Neuronal stem cell (in vitro differentiated cells): ENCODE results near the gene IGFBP4.

Source experiments
- DNase-seq: peaks from one replicate; pipeline ENCODE4 v3.0.0-alpha.2; 2013; ENCODE audit warnings: low spot score
- H2AFZ ChIP-seq: one replicate; pipeline ENCODE4 v1.6.1; 2013; ENCODE audit warnings: mild to moderate bottlenecking, low read length, inconsistent platforms
- H2AK5ac ChIP-seq: 2 replicates; pipeline ENCODE4 v1.6.1; 2013; ENCODE audit warnings: low read depth, mild to moderate bottlenecking, inconsistent platforms, low read length, moderate library complexity, mixed read lengths
- H2BK120ac ChIP-seq: 2 replicates; pipeline ENCODE4 v1.6.1; 2013; ENCODE audit warnings: low read depth, mild to moderate bottlenecking, inconsistent platforms, low read length, moderate library complexity, mixed read lengths
- H2BK12ac ChIP-seq: one replicate; pipeline ENCODE4 v1.6.1; 2013; ENCODE audit warnings: low read length, inconsistent platforms
- H2BK15ac ChIP-seq: 2 replicates; pipeline ENCODE4 v1.6.1; 2013; ENCODE audit warnings: mild to moderate bottlenecking, low read length, inconsistent platforms, mixed read lengths
- H2BK5ac ChIP-seq: one replicate; pipeline ENCODE4 v1.6.1; 2013; ENCODE audit warnings: inconsistent platforms, mild to moderate bottlenecking, low read length, moderate library complexity
- H3K14ac ChIP-seq: one replicate; pipeline ENCODE4 v1.6.1; 2013; ENCODE audit warnings: low read length, inconsistent platforms
- H3K18ac ChIP-seq: 2 replicates; pipeline ENCODE4 v1.6.1; 2013; ENCODE audit warnings: low read length, inconsistent platforms
- H3K23ac ChIP-seq: 2 replicates; pipeline ENCODE4 v1.6.1; 2013; ENCODE audit warnings: low read depth, mild to moderate bottlenecking, mixed read lengths, low read length, inconsistent platforms; ENCODE audit not compliant: poor library complexity
- H3K27ac ChIP-seq: replicated peaks from 3 replicates; pipeline ENCODE4 v1.5.1; 2013; ENCODE audit warnings: low read length, inconsistent platforms
- H3K27me3 ChIP-seq, 3 experiments: 2 replicates each; pipeline ENCODE4 v1.6.1; 2013; ENCODE audit warnings: low read length in 3 of 3, mild to moderate bottlenecking in 2 of 3, inconsistent platforms in 1 of 3, low read depth in 1 of 3, mixed read lengths in 1 of 3, moderate library complexity in 1 of 3; ENCODE audit not compliant: control insufficient read depth in 3 of 3, insufficient read depth in 3 of 3
- H3K36me3 ChIP-seq, 2 donors: replicated peaks in 1 of 2; 2 replicates each; pipeline ENCODE4 v1.6.1; 2013; ENCODE audit warnings: low read length in 2 of 2; ENCODE audit not compliant: control insufficient read depth in 2 of 2, insufficient read depth in 2 of 2
- H3K4ac ChIP-seq: 2 replicates; pipeline ENCODE4 v1.6.1; 2013; ENCODE audit warnings: inconsistent platforms, mild to moderate bottlenecking, low read length, moderate library complexity
- H3K4me1 ChIP-seq, 2 donors: 1 replicate in 1 of 2; 2 replicates in 1 of 2; pipeline ENCODE4 v1.6.1; 2013; ENCODE audit warnings: low read length in 2 of 2, low read depth in 1 of 2; ENCODE audit not compliant: control insufficient read depth in 2 of 2, insufficient read depth in 1 of 2
- H3K4me2 ChIP-seq: one replicate; pipeline ENCODE4 v1.6.1; 2013; ENCODE audit warnings: mild to moderate bottlenecking, low read length, inconsistent platforms; ENCODE audit not compliant: insufficient read depth, poor library complexity, severe bottlenecking
- H3K4me3 ChIP-seq, 2 donors: 2 replicates each; pipeline ENCODE4 v1.5.1; 2013; ENCODE audit warnings: low read length in 2 of 2, mild to moderate bottlenecking in 2 of 2, inconsistent platforms in 1 of 2, moderate library complexity in 1 of 2
- H3K79me1 ChIP-seq: one replicate; pipeline ENCODE4 v1.6.1; 2013; ENCODE audit warnings: low read depth, mild to moderate bottlenecking, inconsistent platforms, low read length, moderate library complexity
- H3K9ac ChIP-seq: one replicate; pipeline ENCODE4 v1.6.1; 2013; ENCODE audit warnings: mild to moderate bottlenecking, low read depth, low read length, inconsistent platforms; ENCODE audit not compliant: poor library complexity
- H3K9me3 ChIP-seq, 2 donors: replicated peaks in 1 of 2; 2 replicates each; pipeline versions ENCODE3 to v1.6.1; 2013; ENCODE audit warnings: low read length in 2 of 2, mild to moderate bottlenecking in 2 of 2, inconsistent platforms in 1 of 2, low read depth in 1 of 2, mixed read lengths in 1 of 2, moderate library complexity in 1 of 2; ENCODE audit not compliant: control insufficient read depth in 2 of 2, insufficient read depth in 1 of 2
- H4K8ac ChIP-seq: one replicate; pipeline ENCODE4 v1.6.1; 2013; ENCODE audit warnings: low read depth, mild to moderate bottlenecking, inconsistent platforms, low read length, moderate library complexity
- H4K91ac ChIP-seq: one replicate; pipeline ENCODE4 v1.6.1; 2013; ENCODE audit warnings: low read length, low read depth, mild to moderate bottlenecking, inconsistent platforms; ENCODE audit not compliant: poor library complexity
- WGBS, 2 donors: extraction: QIAGEN DNeasy Blood & Tissue Kit; methylation state at CpG; one replicate each; pipeline ENCODE4 v1.1.7; 2013; ENCODE audit warnings: missing lambda C conversion rate in 2 of 2, mixed read lengths in 1 of 2; ENCODE audit not compliant: insufficient read length in 2 of 2, insufficient replicate concordance in 1 of 2; ENCODE audit errors: extremely low coverage in 2 of 2; 5-methylcytosine and 5-hydroxymethylcytosine counted together

Gene IGFBP4

DNA sequence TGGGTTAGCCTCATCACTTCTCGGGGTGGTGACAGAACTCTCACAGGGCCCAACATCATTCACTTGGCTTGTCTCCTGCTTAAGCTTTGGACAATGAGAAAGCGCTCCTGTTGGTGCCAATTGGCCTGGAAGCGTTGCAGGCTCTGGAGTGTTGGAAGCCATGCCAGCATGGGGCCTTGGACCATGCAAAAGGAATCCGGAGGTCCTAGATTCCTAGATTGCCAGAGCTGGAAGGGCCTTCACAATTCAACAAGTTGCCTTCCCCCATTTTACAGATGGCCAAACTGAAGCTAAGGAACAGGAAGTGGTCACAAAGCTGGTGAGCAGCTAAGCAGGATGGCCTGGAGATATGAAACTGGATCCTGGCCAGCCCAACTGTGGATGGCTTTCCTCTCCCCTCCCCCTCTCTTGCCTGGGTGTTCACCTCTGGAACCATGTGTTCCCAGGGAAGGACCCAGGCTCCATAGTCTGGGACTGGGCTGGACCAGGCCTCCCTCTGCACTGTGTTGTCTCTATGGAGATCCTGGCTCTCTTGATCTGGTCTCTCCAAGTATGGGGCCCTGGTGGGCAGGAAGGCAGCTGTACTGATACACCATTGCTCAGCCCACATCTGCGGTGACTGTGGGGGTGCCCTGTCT is 6.0 kb upstream of the IGFBP4 start:
- DNase-seq = no peak
- Histone ChIP-seq H3K36me3 (no peaks in the 10 kb centered on the region), H3K4me3 (no peak overlapping the region), H3K14ac (no peak overlapping the region), H2AK5ac (no peak overlapping the region), H3K4me1 (peaks cover 0 to 3% of the 10 kb centered on the region in 2 donors), H3K4ac (no peak overlapping the region), H3K79me1 (no peaks in the 10 kb centered on the region), H2AFZ (no peak overlapping the region), H2BK12ac (no peak overlapping the region), H3K27me3 (peaks cover 0 to 34% (median 0%) of the 10 kb centered on the region in 3 experiments), H3K27ac (no peak overlapping the region), H4K91ac (no peak overlapping the region), H2BK5ac (no peak overlapping the region), H2BK15ac (peak overlapping the region; percentile 45), H4K8ac (no peak overlapping the region), H3K23ac (no peak overlapping the region), H3K9me3 (no peaks in the 10 kb centered on the region), H3K18ac (no peak overlapping the region), H2BK120ac (no peak overlapping the region), H3K4me2 (no peak overlapping the region), H3K9ac (no peak overlapping the region)
- WGBS, 2 donors = no CpG with 5 or more reads among the region's 5 CpGs

DNA sequence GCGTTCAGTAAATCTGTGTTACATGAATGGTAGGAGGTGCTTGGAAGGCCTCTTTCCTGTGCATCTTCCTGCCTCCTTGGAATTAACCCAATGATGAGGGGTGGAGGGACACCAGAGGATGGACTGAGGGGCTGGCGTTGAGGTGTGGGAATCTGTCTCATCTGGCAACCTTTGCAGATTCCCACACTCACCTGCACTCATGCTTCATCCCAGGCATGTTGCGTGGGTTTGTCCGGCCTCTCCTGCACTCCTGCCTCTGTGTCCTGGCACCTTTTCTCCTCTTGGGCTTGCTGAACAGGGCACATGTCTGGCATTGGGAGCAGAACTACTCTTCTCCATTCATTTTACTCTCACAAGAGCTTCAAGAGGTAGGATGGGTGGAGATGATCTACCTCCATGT is 3.1 kb upstream of the IGFBP4 start:
- Histone ChIP-seq H3K4ac (no peak overlapping the region), H3K27me3 (peaks cover 0 to 23% (median 0%) of the 10 kb centered on the region in 3 experiments), H2BK12ac (peak overlapping the region; percentile 33), H3K4me3 (peak overlapping the region in 1 of 2 donors; percentile 53), H2AK5ac (no peak overlapping the region), H3K4me2 (no peak overlapping the region), H3K9me3 (no peaks in the 10 kb centered on the region), H3K18ac (no peak overlapping the region), H2BK15ac (no peak overlapping the region), H3K79me1 (peaks cover 2% of the 10 kb centered on the region), H2BK120ac (no peak overlapping the region), H2BK5ac (no peak overlapping the region), H3K23ac (no peak overlapping the region), H3K36me3 (no peaks in the 10 kb centered on the region), H3K14ac (no peak overlapping the region), H2AFZ (no peak overlapping the region), H4K8ac (no peak overlapping the region), H3K4me1 (peaks cover 10 to 13% of the 10 kb centered on the region in 2 donors), H3K27ac (no peak overlapping the region), H4K91ac (no peak overlapping the region), H3K9ac (no peak overlapping the region)
- no peak for DNase-seq
- no CpG with 5 or more reads among the region's 4 CpGs for WGBS, 2 donors

DNA sequence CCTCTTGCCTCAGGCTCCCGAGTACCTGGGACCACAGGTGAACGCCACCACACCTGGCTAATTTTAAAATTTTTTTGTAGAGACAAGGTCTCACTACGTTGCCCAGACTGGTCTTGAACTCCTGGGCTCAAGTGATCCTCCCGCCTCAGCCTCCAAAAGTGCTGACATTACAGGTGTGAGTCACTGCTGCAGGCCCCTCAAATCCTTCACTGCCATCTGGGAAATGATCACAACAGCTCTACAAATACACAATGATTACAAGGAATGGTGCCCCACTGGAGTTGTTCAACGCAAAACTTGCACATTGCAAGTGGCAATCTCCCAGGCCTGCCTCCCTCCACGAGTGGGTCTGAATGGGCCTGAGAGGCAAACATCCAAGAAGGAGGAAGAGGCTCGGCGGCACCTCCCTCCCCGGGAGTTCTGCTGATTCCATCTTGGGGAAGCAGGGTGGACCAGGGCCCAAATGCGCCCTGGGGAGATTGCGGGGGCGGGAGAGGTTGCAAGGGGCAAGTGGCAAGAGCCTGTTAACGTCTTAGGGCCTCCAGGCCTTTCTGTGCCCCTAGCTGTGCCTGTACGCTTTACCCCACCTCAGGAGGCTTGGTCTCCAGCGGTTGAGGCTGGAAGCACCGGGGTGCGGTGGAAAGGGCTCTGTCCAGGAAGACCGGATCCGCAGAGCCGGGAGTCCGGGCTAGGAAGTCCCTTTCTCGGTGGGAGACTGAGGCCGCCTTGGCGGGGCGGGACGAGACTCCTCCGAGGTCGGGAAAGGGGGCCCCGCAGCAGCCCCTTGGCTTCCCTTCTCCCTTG is 656 bp upstream of the IGFBP4 start:
- H3K4ac ChIP-seq = peak overlapping the region; percentile 58
- H2BK12ac ChIP-seq = no peak overlapping the region
- peak overlapping the region; percentile 99 for H2BK15ac ChIP-seq
- WGBS, 2 donors = no CpG with 5 or more reads among the region's 29 CpGs
- H2BK120ac ChIP-seq = peak overlapping the region; percentile 52
- peak overlapping the region; percentile 72 for H2BK5ac ChIP-seq
- peak overlapping the region; percentile 78 for H3K9ac ChIP-seq
- H3K36me3 ChIP-seq = no peaks in the 10 kb centered on the region
- peak overlapping the region; percentile 53 for H2AK5ac ChIP-seq
- peak overlapping the region; percentile 9 for H3K14ac ChIP-seq
- H3K79me1 ChIP-seq = peaks cover 4% of the 10 kb centered on the region
- DNase-seq = no peak
- peak overlapping the region; percentile 55 for H3K23ac ChIP-seq
- peak overlapping the region; percentile 99 for H2AFZ ChIP-seq
- H3K4me2 ChIP-seq = peak overlapping the region; percentile 91
- peak overlapping the region; percentile 44 for H3K27ac ChIP-seq
- peak overlapping the region; percentile 98 for H3K18ac ChIP-seq
- H4K91ac ChIP-seq = no peak overlapping the region
- peaks cover 0 to 5% (median 0%) of the 10 kb centered on the region in 3 experiments for H3K27me3 ChIP-seq
- H4K8ac ChIP-seq = no peak overlapping the region
- peak overlapping the region; percentile 71 to 75 for H3K4me3 ChIP-seq
- H3K4me1 ChIP-seq = peaks cover 13 to 17% of the 10 kb centered on the region in 2 donors
- H3K9me3 ChIP-seq = no peaks in the 10 kb centered on the region
